Ectodermal cell (in vitro differentiated cells): Measurements from ENCODE around the gene INO80C.

Source experiments
- H3K27ac ChIP-seq: 2 replicates; pipeline ENCODE4 v1.7.0; 2013; ENCODE audit warnings: mild to moderate bottlenecking, low read depth, low read length; ENCODE audit not compliant: insufficient read depth, poor library complexity, severe bottlenecking
- H3K27me3 ChIP-seq: 2 replicates; pipeline ENCODE4 v1.7.0; 2013; ENCODE audit warnings: mild to moderate bottlenecking, low read length; ENCODE audit not compliant: insufficient read depth, control insufficient read depth, poor library complexity, severe bottlenecking
- H3K36me3 ChIP-seq: one replicate; pipeline ENCODE4 v1.7.0; 2013; ENCODE audit warnings: low read length; ENCODE audit not compliant: control insufficient read depth, insufficient read depth
- H3K4me1 ChIP-seq: one replicate; pipeline ENCODE4 v1.7.0; 2013; ENCODE audit warnings: low read length; ENCODE audit not compliant: control insufficient read depth, insufficient read depth
- H3K4me3 ChIP-seq: 2 replicates; pipeline ENCODE4 v1.7.0; 2013; ENCODE audit warnings: low read depth, low read length, control low read depth; ENCODE audit not compliant: insufficient read depth
- H3K9me3 ChIP-seq: 2 replicates; pipeline ENCODE4 v1.7.0; 2013; ENCODE audit warnings: mild to moderate bottlenecking, low read length, moderate library complexity; ENCODE audit not compliant: control insufficient read depth
- WGBS, 2 experiments: methylation state at CpG; one replicate each; pipeline ENCODE4 v1.1.7; 2013; ENCODE audit warnings: missing lambda C conversion rate in 2 of 2; 5-methylcytosine and 5-hydroxymethylcytosine counted together

The INO80C gene

GRCh38 chr18:35504996-35505395 is 7.2 kb upstream of the INO80C start:
- H3K27me3 ChIP-seq: no peaks in the 10 kb centered on the region
- H3K4me1 ChIP-seq: peaks cover 30% of the 10 kb centered on the region
- no peaks in the 10 kb centered on the region for H3K9me3 ChIP-seq
- H3K36me3 ChIP-seq: no peaks in the 10 kb centered on the region
- 81 to 82% methylated on average over 4 of the region's 4 CpGs for WGBS, 2 experiments
- H3K4me3 ChIP-seq: no peak overlapping the region
- H3K27ac ChIP-seq: no peak overlapping the region

DNA sequence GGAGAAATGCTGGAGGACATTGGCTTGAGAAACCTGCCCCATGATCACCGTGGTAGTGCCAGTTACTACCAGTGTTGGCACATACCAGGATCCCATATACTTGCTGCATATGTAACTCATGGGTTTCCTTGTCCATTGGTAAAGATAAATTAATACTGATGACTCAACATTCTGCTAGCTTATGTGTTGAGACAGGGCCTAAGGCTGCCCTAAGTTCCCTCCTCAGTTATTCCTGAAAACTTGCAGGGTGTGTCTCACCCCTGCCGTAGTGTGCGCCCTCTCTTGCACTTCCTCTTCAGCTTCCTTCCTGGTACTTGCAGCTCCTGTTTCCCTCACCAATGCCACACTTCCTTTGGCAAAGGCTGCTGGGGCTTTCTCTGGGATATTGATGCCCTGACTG is 4.3 kb upstream of the INO80C start:
- Histone ChIP-seq H3K27ac (no peak overlapping the region), H3K27me3 (no peaks in the 10 kb centered on the region), H3K36me3 (no peaks in the 10 kb centered on the region), H3K4me1 (peaks cover 2% of the 10 kb centered on the region), H3K4me3 (no peak overlapping the region), H3K9me3 (no peaks in the 10 kb centered on the region)
- 95% methylated on average over 3 of the region's 3 CpGs for WGBS, 2 experiments

GRCh38 chr18:35501369-35501768 is 3.6 kb upstream of the INO80C start:
- Histone ChIP-seq H3K27ac (no peak overlapping the region), H3K27me3 (no peaks in the 10 kb centered on the region), H3K36me3 (no peaks in the 10 kb centered on the region), H3K4me3 (no peak overlapping the region), H3K9me3 (no peaks in the 10 kb centered on the region), H3K4me1 (peaks cover 7% of the 10 kb centered on the region)
- 84 to 85% methylated on average over 7 of the region's 7 CpGs for WGBS, 2 experiments

GRCh38 chr18:35500113-35500512 is 2.4 kb upstream of the INO80C start:
- no peak overlapping the region for H3K27ac ChIP-seq
- no peaks in the 10 kb centered on the region for H3K27me3 ChIP-seq
- WGBS, 2 experiments: 56 to 60% methylated on average over 3 of the region's 3 CpGs
- peaks cover 8% of the 10 kb centered on the region for H3K4me1 ChIP-seq
- H3K9me3 ChIP-seq: no peaks in the 10 kb centered on the region
- H3K4me3 ChIP-seq: no peak overlapping the region
- no peaks in the 10 kb centered on the region for H3K36me3 ChIP-seq

DNA sequence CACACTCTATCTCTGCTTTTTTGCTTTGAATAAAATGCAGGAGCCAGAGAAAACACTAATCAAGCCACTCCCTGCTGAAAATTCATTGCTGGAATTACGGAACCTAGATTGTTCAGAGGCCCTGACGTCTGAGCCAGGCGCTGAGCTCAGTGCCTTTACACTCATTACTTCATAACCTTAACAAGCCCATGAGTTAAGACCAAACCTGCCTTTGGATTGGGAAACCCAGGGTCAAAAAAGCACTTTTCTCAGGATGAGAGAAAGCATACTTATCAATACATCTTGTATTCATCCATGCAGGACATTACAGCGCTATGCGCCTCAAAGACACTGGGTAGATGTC is 762 bp downstream of the INO80C start:
- no peaks in the 10 kb centered on the region for H3K27me3 ChIP-seq
- peaks cover 8% of the 10 kb centered on the region for H3K4me1 ChIP-seq
- peak overlapping the region; percentile 90 for H3K27ac ChIP-seq
- 9 to 11% methylated on average over 5 of the region's 5 CpGs for WGBS, 2 experiments
- H3K4me3 ChIP-seq: peak overlapping the region; percentile 86
- H3K36me3 ChIP-seq: no peaks in the 10 kb centered on the region
- no peaks in the 10 kb centered on the region for H3K9me3 ChIP-seq

DNA sequence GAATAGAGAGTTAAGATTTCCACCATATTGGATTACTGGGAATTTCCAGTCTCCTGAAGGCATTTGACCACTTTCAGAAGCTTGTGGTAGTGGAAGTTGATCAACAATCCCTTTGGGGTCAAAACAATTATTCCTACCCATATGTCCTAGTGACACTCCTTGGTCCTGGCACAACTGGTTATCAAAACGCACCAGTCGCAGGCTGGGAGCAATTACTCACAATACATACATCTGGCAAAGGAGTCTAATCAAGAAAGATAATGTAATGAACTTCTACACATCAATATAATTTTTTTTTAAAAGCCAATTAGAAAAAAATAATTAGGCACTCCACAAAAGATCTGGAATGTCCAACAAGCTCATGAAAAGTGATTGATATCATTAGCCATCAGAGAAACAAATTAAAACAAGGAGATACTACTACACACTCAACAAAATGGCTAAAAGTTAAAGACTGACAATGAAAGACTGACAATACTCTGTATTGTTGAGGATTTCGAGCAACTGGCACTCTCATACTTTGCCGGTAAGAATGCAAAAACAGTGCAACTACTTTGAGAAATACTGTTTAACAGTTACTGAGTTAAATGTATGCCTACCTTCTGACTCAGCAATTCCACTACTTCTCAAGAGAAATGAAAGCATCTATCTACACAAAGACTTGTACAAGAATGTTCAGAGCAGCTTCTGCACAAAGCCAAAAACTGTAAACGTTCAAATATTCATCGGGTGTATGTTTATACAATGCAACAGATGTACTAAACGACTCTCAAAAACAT is 2.0 kb downstream of the INO80C start:
- no peak overlapping the region for H3K27ac ChIP-seq
- no peaks in the 10 kb centered on the region for H3K36me3 ChIP-seq
- 90 to 93% methylated on average over 7 of the region's 7 CpGs for WGBS, 2 experiments
- H3K9me3 ChIP-seq: no peaks in the 10 kb centered on the region
- peaks cover 21% of the 10 kb centered on the region for H3K4me1 ChIP-seq
- no peak overlapping the region for H3K4me3 ChIP-seq
- no peaks in the 10 kb centered on the region for H3K27me3 ChIP-seq

DNA sequence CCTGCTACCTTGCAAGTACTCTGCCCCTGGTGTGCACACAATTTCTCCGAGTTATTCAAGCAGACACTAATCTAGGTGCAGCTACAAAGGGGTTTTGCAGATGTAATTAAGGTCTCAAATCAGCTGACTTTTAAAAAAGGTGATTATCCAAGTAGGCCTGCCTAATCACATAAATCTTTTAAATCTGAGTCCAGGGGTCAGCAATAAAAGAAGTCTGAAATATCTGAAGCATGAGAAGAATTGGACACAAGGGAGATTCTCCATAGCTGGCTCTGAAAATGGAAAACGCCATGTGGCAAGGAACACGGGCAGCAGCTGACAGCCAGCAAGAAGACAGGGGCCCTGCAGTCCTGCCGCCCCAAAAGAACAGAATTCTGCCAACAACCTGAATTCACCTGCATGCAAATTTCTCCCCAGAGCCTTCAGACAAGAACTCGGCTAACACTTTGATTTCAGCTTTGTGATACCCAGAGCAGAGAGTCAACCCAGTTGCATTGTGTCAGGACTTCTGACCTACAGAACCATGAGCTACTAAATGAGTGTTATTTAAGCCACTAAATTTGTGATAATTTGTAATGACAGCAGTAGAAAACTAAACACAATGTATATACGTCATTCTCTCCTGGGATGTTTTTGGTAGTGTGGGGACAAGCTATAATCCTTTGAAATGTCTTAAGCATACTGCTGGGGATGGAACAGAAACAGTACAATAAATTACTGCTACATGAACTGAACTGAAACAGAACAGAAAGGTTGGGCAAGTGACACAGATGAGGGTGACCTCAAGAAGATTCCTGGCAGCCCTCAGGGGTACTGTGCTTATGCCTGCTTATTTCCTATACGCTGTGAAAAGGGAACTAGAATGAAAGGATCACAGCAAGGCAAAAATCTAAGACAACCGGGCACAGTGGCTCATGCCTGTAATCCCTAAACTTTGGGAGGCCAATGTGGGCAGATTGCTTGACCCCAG is 3.2 kb downstream of the INO80C start:
- Histone ChIP-seq H3K9me3 (no peaks in the 10 kb centered on the region), H3K27me3 (no peaks in the 10 kb centered on the region), H3K36me3 (no peaks in the 10 kb centered on the region), H3K4me1 (peaks cover 27% of the 10 kb centered on the region), H3K4me3 (no peak overlapping the region), H3K27ac (no peak overlapping the region)
- 75 to 77% methylated on average over 7 to 8 of the region's 8 CpGs for WGBS, 2 experiments

GRCh38 chr18:35491700-35492077 is 6.1 kb downstream of the INO80C start:
- H3K4me3 ChIP-seq: no peak overlapping the region
- no peaks in the 10 kb centered on the region for H3K9me3 ChIP-seq
- no peaks in the 10 kb centered on the region for H3K36me3 ChIP-seq
- no peaks in the 10 kb centered on the region for H3K27me3 ChIP-seq
- WGBS, 2 experiments: 32 to 33% methylated on average over 5 of the region's 5 CpGs
- H3K27ac ChIP-seq: peak overlapping the region; percentile 41
- peaks cover 23% of the 10 kb centered on the region for H3K4me1 ChIP-seq

DNA sequence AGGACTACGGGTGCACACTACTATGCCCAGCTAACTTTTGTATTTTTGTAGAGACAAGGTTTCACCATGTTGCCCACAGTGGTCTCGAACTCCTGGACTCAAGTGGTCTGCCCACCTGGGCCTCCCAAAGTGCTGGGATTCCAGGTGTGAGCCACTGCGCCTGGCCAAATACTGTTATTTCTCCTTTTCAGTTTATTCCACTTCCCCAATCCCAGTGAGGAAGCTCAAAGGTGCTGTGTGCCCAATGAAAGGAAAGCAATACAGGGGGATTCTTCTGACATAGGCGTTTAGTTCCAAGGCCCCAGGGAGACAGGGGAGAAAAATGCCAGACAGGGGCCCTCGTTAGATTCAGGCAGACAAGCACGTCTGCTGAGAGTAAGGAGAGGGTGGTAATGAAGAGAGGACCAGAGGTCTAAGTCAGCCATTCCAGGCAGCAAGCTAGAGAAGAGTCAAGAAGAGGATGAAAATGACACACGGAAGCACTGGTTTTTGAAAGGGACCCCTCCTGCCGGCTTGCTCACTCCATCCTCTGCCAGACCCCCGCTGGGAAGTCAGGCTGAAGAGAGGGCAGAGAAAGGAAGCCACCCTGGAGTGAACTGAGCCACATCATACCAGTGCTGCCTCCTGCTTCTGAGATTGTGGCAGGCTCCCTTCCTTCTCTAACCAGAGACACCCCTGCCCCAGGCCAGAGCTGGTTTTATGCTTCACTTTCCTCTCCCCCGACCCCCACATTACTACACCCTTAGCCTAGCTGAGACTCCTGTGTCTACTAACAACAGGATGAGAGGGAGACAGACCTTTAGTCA is 6.7 kb downstream of the INO80C start:
- Histone ChIP-seq H3K4me3 (no peak overlapping the region), H3K27ac (peak overlapping the region; percentile 41), H3K9me3 (no peaks in the 10 kb centered on the region), H3K4me1 (peaks cover 19% of the 10 kb centered on the region), H3K36me3 (no peaks in the 10 kb centered on the region), H3K27me3 (no peaks in the 10 kb centered on the region)
- WGBS, 2 experiments: 41 to 42% methylated on average over 9 to 10 of the region's 10 CpGs
